Activated CD4-positive, alpha-beta T cell treated with anti-CD3 and anti-CD28 coated beads for 36 hours (primary cell): Measurements from ENCODE around the gene EMP1. TPM values are rescaled to one million over a fixed set of nuclear protein-coding genes. Genes with fewer than 3 reads are reported as not detected.

Experiments used
- ATAC-seq: fragments of 200-7000 bp; cut with Tn5 transposase; one replicate; pipeline ENCODE4 v1.10.0; 2021; ENCODE audit warnings: mild to moderate bottlenecking, moderate library complexity
- CTCF ChIA-PET: fragments of 350-600 bp; sonication (Branson Sonifier 250); formaldehyde crosslinking; loops from one replicate; lab custom pipeline; 2021; ENCODE audit warnings: antibody characterized with exemption; lab: Charles Lee
- POLR2A ChIA-PET: fragments of 350-600 bp; sonication (Branson Sonifier 250); formaldehyde crosslinking; loops from one replicate; lab custom pipeline; 2021; ENCODE audit warnings: antibody characterized with exemption, inconsistent platforms; lab: Charles Lee
- DNase-seq: peaks from one replicate; pipeline ENCODE4 v3.0.0-alpha.2; 2020
- H3K27ac Mint-ChIP-seq: one replicate; pipeline ENCODE4 v1.8.0; 2021; ENCODE audit warnings: mixed read lengths
- H3K27me3 Mint-ChIP-seq: one replicate; pipeline ENCODE4 v1.8.0; 2021; ENCODE audit warnings: mixed read lengths
- H3K36me3 Mint-ChIP-seq: one replicate; pipeline ENCODE4 v1.8.0; 2021; ENCODE audit warnings: low read depth, mixed read lengths
- H3K4me1 Mint-ChIP-seq: one replicate; pipeline ENCODE4 v1.8.0; 2021; ENCODE audit warnings: mixed read lengths
- H3K4me3 Mint-ChIP-seq: one replicate; pipeline ENCODE4 v1.8.0; 2021; ENCODE audit warnings: mild to moderate bottlenecking, moderate library complexity, mixed read lengths
- H3K9me3 Mint-ChIP-seq: one replicate; pipeline ENCODE4 v1.8.0; 2021; ENCODE audit warnings: low read depth, mixed read lengths
- intact Hi-C, 2 experiments: fragments of 100-400 bp; cut with DNase I in 1 of 2; cut with micrococcal nuclease in 1 of 2; formaldehyde crosslinking; loops; one replicate each; pipeline versions ENCODE4 v1.14.2 to v1.15.1; 2022 to 2024; cut with DNase I, micrococcal nuclease
- total RNA-seq, 2 experiments: library from RNA; stranded (reverse); gene quantifications; one replicate each; pipeline ENCODE4 v1.2.3, GENCODE V29; 2021

The EMP1 gene, protein sequence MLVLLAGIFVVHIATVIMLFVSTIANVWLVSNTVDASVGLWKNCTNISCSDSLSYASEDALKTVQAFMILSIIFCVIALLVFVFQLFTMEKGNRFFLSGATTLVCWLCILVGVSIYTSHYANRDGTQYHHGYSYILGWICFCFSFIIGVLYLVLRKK
- total RNA-seq = 10 to 100 TPM; 12.9 to 16.6 TPM

- Mint-ChIP-seq H3K4me1 (peaks cover 32% of the 10 kb centered on the region), H3K9me3 (no peaks in the 10 kb centered on the region), H3K27ac (peak within 1 kb of the TSS; percentile 83), H3K27me3 (no peaks in the 10 kb centered on the region), H3K4me3 (peak within 1 kb of the TSS; percentile 82), H3K36me3 (no peaks in the 10 kb centered on the region)
- CTCF ChIA-PET = interaction anchor here (0.6 to 2.6 kb wide), 14 partner anchors 10 to 891 kb away, joined by 3 to 15 read pairs (median 4); no protein-coding TSS in a partner anchor
- intact Hi-C loops = loop anchor here (1.0 to 10.0 kb wide), 14 partner anchors 10 to 1168 kb away; partner anchors contain the start of genes ATF7IP (in 1 of the 2), BORCS5 (in 1 of the 2), GSG1 (in 1 of the 2) and HEBP1 (in 1 of the 2)
- peak; percentile 89 for DNase-seq
- POLR2A ChIA-PET = interaction anchor here (0.5 to 1.0 kb wide), 10 partner anchors 10 to 1554 kb away, joined by 3 to 9 read pairs (median 5); no protein-coding TSS in a partner anchor
- peak; percentile 97 for ATAC-seq
Observed at GRCh38 chr12:13196130-13196921, at the start of gene EMP1. TSS of gene EMP1 (plus strand) at chr12:13196726. CDS start at chr12:13211511, 14,785 bp downstream.

DNA sequence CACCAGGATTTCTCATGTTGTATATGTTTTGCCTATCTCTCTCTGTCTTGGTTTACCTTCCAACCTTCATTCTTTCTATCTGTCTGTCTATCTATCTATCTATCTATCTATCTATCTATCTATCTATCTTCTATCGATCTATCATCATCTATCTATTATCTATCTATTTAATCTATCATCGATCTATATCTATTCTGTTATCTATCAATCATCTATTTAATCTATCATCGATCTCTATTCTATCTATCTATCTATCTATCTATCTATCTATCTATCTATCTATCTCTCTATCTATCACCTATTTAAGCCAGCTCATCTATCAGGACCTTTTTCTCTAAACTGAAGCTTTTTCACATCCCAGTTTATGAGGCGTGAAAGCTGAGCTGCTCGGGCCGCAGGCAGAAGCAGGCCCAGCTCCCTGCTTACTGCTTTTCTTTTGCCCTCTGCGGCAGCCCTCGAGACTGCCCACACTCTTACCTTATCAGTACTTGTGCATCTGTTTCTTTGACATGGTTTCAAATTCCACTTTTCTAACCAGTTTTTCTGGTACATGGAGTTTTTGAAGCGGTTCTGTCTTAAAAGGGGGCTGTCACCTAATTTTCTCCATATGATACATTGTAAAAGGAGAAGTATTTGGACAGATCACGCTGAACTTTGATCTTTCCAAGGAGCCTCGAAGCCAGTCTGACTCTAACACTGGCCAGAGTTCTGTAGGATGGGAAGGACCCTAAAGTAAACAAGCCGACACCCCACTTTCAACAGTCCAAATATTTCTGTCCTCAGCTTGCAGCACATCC lies 48.6 kb upstream of the EMP1 start:
- H3K36me3 Mint-ChIP-seq = no peaks in the 10 kb centered on the region
- H3K4me3 Mint-ChIP-seq = no peak overlapping the region
- intact Hi-C loops = no loop called here
- ChIA-PET CTCF (interaction anchor here (1.1 kb wide), 1 partner anchor 65 kb away, joined by 4 read pairs; no protein-coding TSS in a partner anchor), POLR2A (interaction anchor here (0.7 kb wide), 1 partner anchor 53 kb away, joined by 3 read pairs; no protein-coding TSS in a partner anchor)
- DNase-seq (no peak), ATAC-seq (no peak)
- H3K4me1 Mint-ChIP-seq = peaks cover 19% of the 10 kb centered on the region
- no peaks in the 10 kb centered on the region for H3K9me3 Mint-ChIP-seq
- H3K27ac Mint-ChIP-seq = no peak overlapping the region
- H3K27me3 Mint-ChIP-seq = peaks cover 2% of the 10 kb centered on the region

DNA sequence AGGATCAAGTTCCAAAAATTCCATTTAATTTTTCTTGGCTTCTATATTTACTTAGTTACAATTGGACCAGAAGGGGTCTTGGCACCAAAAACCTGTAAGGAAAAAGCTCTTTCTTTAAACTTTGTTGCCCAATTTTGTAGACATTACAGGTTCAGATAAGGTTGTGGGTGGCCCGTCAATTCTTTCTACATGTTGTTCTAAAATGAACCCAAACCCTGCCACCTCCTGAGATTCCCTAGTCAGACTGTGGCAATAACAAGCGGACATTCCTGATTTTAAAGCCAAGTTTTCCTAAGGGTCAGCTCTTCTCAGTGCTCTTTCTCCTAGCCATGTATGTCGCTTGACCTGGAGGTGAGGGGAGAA lies 48.1 kb upstream of the EMP1 start:
- H3K27me3 Mint-ChIP-seq = peaks cover 2% of the 10 kb centered on the region
- DNase-seq (no peak), ATAC-seq (no peak)
- H3K36me3 Mint-ChIP-seq = no peaks in the 10 kb centered on the region
- H3K4me1 Mint-ChIP-seq = peaks cover 19% of the 10 kb centered on the region
- intact Hi-C loops = no loop called here
- no peak overlapping the region for H3K4me3 Mint-ChIP-seq
- POLR2A ChIA-PET = interaction anchor here (0.7 kb wide), 1 partner anchor 53 kb away, joined by 3 read pairs; no protein-coding TSS in a partner anchor
- CTCF ChIA-PET = interaction anchor here (1.1 kb wide), 1 partner anchor 64 kb away, joined by 4 read pairs; no protein-coding TSS in a partner anchor
- H3K27ac Mint-ChIP-seq = no peak overlapping the region
- no peaks in the 10 kb centered on the region for H3K9me3 Mint-ChIP-seq

DNA sequence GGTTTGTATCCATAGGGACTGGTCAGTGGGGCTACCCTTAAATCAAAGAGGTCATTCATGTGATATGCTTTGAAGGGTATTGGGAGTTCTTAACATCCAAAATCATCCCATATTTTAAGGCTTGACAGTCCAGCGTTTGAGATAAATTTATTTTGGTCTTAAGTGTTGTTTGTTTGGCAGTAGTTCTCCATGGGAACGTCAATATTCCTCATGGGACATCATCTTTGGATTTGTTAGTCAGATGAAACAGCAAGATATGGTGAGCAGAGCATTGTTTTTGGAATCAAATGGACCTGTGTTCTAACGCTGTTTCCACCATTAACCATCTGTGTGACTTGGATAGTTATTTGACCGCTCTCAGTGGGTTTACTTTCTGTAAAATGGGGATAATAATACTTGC lies 47.1 kb upstream of the EMP1 start:
- POLR2A ChIA-PET = no interaction called here

DNA sequence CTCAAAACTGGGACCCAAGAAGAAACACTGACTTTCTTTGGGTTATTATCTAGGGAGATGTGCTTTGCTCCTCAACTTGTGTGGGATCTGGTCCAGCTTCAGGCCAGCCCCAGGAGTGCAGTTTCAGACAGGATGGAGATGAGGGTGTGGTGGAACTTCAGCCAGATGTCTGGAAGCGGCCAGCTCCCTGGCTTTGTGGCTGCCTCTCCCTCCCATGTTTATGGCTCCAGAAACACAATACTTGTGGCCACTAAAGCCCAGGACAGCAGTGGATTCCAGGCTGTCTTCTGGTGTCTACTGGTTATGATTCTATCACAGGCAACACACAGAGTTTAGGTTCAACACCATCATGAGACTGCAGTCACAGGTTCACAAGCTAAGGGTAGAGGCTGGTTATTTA lies 44.2 kb upstream of the EMP1 start:
- intact Hi-C loops = no loop called here
- ATAC-seq (no peak), DNase-seq (no peak)
- H3K4me1 Mint-ChIP-seq = peaks cover 14% of the 10 kb centered on the region
- no peaks in the 10 kb centered on the region for H3K9me3 Mint-ChIP-seq
- ChIA-PET POLR2A (no interaction called here), CTCF (interaction anchor here (0.6 to 0.8 kb wide), 2 partner anchors 46 to 235 kb away, joined by 3 read pairs; no protein-coding TSS in a partner anchor)
- no peak overlapping the region for H3K27ac Mint-ChIP-seq
- peaks cover 2% of the 10 kb centered on the region for H3K27me3 Mint-ChIP-seq
- H3K36me3 Mint-ChIP-seq = no peaks in the 10 kb centered on the region
- H3K4me3 Mint-ChIP-seq = no peak overlapping the region

More for the DNA sequence above, 47.1 kb upstream of the EMP1 start:
- H3K36me3 Mint-ChIP-seq = no peaks in the 10 kb centered on the region
- H3K9me3 Mint-ChIP-seq = no peaks in the 10 kb centered on the region
- H3K4me3 Mint-ChIP-seq = no peak overlapping the region
- intact Hi-C loops = no loop called here
- ATAC-seq (no peak), DNase-seq (no peak)
- CTCF ChIA-PET = interaction anchor here (0.7 kb wide), 1 partner anchor 235 kb away, joined by 3 read pairs; no protein-coding TSS in a partner anchor
- H3K27me3 Mint-ChIP-seq = peaks cover 2% of the 10 kb centered on the region
- H3K4me1 Mint-ChIP-seq = peaks cover 19% of the 10 kb centered on the region
- no peak overlapping the region for H3K27ac Mint-ChIP-seq

DNA sequence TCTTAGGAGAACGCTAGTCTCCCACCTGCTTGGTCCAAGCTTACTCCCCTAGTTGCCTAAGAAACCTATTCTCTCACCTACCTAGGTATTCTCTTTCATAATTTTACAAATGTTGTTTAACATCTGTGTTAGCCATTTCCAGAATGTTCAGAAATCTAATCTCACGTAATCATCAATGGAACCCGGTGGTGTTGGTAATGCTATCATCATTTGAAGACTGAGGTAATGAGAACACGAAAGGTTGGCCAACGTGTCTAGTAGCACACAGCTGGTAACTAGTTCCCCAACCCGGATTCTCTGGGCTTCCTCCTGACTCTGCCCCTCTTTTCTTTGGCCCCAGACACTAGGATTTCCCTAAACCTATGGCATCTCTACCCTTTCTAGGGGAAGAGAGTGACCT lies 43.8 kb upstream of the EMP1 start:
- POLR2A ChIA-PET = no interaction called here

GRCh38 chr12:13153180-13153579 lies 43.3 kb upstream of the EMP1 start:
- H3K36me3 Mint-ChIP-seq = no peaks in the 10 kb centered on the region
- ATAC-seq = no peak
- H3K4me1 Mint-ChIP-seq = peaks cover 14% of the 10 kb centered on the region
- H3K4me3 Mint-ChIP-seq = no peak overlapping the region
- H3K27me3 Mint-ChIP-seq = peaks cover 4% of the 10 kb centered on the region
- POLR2A ChIA-PET = no interaction called here
- no peaks in the 10 kb centered on the region for H3K9me3 Mint-ChIP-seq
- intact Hi-C loops = no loop called here
- DNase-seq = no peak
- no peak overlapping the region for H3K27ac Mint-ChIP-seq
- CTCF ChIA-PET = interaction anchor here (0.7 to 1.1 kb wide), 2 partner anchors 9 to 16 kb away, joined by 3 to 4 read pairs; no protein-coding TSS in a partner anchor

More for the DNA sequence above, 43.8 kb upstream of the EMP1 start:
- peaks cover 14% of the 10 kb centered on the region for H3K4me1 Mint-ChIP-seq
- no peak for DNase-seq
- intact Hi-C loops = no loop called here
- H3K4me3 Mint-ChIP-seq = no peak overlapping the region
- CTCF ChIA-PET = interaction anchor here (0.8 kb wide), 1 partner anchor 236 kb away, joined by 3 read pairs; no protein-coding TSS in a partner anchor
- no peak overlapping the region for H3K27ac Mint-ChIP-seq
- H3K9me3 Mint-ChIP-seq = no peaks in the 10 kb centered on the region
- no peak for ATAC-seq
- H3K27me3 Mint-ChIP-seq = peaks cover 3% of the 10 kb centered on the region
- H3K36me3 Mint-ChIP-seq = no peaks in the 10 kb centered on the region

GRCh38 chr12:13154027-13154538 lies 42.4 kb upstream of the EMP1 start:
- Mint-ChIP-seq H3K9me3 (no peaks in the 10 kb centered on the region), H3K27me3 (peaks cover 4% of the 10 kb centered on the region), H3K4me1 (peaks cover 14% of the 10 kb centered on the region), H3K4me3 (no peak overlapping the region), H3K27ac (no peak overlapping the region), H3K36me3 (no peaks in the 10 kb centered on the region)
- ATAC-seq = no peak
- ChIA-PET CTCF (interaction anchor here (0.7 to 1.3 kb wide), 3 partner anchors 8 to 58 kb away, joined by 3 to 4 read pairs (median 3); no protein-coding TSS in a partner anchor), POLR2A (no interaction called here)
- no peak for DNase-seq
- intact Hi-C loops = no loop called here

DNA sequence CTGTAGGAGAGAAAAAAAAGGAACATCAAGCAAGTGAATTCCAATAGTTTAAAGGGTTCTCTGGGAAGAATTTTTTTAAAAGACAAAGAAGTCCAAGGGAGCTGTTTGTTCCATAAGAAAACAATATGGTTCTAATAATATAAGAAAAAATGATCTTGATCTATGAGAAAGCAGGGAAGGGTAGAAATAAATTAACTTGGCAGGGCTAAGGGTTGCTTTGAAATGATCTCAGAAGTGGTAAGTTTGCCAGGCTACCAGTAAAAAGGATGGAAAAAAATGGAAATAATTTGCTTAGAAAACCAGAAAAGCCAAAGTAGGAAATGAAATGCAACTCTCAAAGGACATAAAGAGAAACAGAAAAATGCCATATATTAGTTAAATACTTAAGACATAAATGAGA lies 41.7 kb upstream of the EMP1 start:
- DNase-seq = no peak
- Mint-ChIP-seq H3K4me1 (peaks cover 14% of the 10 kb centered on the region), H3K36me3 (no peaks in the 10 kb centered on the region), H3K27me3 (peaks cover 2% of the 10 kb centered on the region), H3K27ac (no peak overlapping the region), H3K9me3 (no peaks in the 10 kb centered on the region), H3K4me3 (no peak overlapping the region)
- no peak for ATAC-seq
- intact Hi-C loops = no loop called here
- POLR2A ChIA-PET = no interaction called here
- CTCF ChIA-PET = interaction anchor here (0.6 to 1.3 kb wide), 2 partner anchors 58 to 724 kb away, joined by 3 read pairs; no protein-coding TSS in a partner anchor

- H3K27ac Mint-ChIP-seq = no peak overlapping the region
- H3K36me3 Mint-ChIP-seq = no peaks in the 10 kb centered on the region
- ATAC-seq (no peak), DNase-seq (no peak)
- H3K4me1 Mint-ChIP-seq = peaks cover 14% of the 10 kb centered on the region
- H3K27me3 Mint-ChIP-seq = peaks cover 2% of the 10 kb centered on the region
- ChIA-PET CTCF (interaction anchor here (0.7 kb wide), 1 partner anchor 9 kb away, joined by 3 read pairs; no protein-coding TSS in a partner anchor), POLR2A (no interaction called here)
- H3K4me3 Mint-ChIP-seq = no peak overlapping the region
- no peaks in the 10 kb centered on the region for H3K9me3 Mint-ChIP-seq
- intact Hi-C loops = no loop called here
Observed at GRCh38 chr12:13156277-13156676, 40.2 kb upstream of the EMP1 start.
